GM12865 (cell line): ENCODE data around the gene KYAT1.

Source experiments
- DNase-seq: peaks from one replicate; pipeline ENCODE4 v3.0.0; 2010; ENCODE audit warnings: low read depth
- H3K4me3 ChIP-seq: 2 replicates; pipeline ENCODE4 v1.5.1; 2011; ENCODE audit warnings: mild to moderate bottlenecking, low read depth, low read length, control low read depth
- TF ChIP-seq, protein P1 (sequence below): IDR thresholded peaks from 2 replicates; pipeline ENCODE4 v1.5.1; 2011; ENCODE audit warnings: low read length, control low read depth, low read depth, inconsistent platforms; ENCODE audit not compliant: insufficient read depth; ENCODE audit errors: missing control alignments

KYAT1 gene

DNA sequence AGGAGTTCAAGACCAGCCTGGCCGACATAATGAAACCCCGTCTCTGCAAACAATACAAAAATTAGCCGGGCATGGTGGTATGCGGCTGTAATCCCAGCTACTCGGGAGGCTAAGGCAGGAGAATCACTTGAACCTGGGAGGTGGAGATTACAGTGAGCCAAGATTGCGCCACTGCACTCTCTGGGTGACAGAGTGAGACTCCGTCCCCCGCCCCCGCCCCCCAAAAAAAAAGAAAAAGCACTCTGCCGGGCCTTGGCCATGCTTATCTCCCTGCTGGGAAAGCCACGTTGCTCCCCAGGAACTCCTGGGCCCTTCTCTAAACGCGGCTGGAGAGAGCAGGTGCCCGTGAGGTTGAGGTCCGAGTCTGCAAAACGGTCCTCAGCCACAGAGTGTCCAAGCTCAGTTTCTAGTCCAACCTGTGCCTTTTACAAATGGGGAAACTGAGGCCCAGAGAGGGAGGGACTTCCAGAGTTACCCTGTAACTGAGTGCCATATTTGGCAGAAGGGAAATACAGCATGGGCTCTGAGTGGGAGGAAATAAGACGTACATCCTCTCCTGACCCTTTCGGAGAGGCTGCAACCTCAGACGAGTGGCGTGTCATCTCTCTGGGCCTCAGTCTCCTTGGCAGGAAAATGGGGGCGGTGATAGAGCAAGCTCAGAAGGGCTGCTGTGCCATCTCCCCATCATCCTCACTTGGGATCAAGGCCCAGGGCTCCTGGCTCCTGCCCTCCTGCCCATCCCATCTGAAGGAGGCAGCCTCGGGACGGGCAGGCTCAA lies 32.4 kb upstream of the KYAT1 start:
- no peak for DNase-seq
- no peak overlapping the region for H3K4me3 ChIP-seq
- TF ChIP-seq, protein P1, sequence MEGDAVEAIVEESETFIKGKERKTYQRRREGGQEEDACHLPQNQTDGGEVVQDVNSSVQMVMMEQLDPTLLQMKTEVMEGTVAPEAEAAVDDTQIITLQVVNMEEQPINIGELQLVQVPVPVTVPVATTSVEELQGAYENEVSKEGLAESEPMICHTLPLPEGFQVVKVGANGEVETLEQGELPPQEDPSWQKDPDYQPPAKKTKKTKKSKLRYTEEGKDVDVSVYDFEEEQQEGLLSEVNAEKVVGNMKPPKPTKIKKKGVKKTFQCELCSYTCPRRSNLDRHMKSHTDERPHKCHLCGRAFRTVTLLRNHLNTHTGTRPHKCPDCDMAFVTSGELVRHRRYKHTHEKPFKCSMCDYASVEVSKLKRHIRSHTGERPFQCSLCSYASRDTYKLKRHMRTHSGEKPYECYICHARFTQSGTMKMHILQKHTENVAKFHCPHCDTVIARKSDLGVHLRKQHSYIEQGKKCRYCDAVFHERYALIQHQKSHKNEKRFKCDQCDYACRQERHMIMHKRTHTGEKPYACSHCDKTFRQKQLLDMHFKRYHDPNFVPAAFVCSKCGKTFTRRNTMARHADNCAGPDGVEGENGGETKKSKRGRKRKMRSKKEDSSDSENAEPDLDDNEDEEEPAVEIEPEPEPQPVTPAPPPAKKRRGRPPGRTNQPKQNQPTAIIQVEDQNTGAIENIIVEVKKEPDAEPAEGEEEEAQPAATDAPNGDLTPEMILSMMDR: no peak

DNA sequence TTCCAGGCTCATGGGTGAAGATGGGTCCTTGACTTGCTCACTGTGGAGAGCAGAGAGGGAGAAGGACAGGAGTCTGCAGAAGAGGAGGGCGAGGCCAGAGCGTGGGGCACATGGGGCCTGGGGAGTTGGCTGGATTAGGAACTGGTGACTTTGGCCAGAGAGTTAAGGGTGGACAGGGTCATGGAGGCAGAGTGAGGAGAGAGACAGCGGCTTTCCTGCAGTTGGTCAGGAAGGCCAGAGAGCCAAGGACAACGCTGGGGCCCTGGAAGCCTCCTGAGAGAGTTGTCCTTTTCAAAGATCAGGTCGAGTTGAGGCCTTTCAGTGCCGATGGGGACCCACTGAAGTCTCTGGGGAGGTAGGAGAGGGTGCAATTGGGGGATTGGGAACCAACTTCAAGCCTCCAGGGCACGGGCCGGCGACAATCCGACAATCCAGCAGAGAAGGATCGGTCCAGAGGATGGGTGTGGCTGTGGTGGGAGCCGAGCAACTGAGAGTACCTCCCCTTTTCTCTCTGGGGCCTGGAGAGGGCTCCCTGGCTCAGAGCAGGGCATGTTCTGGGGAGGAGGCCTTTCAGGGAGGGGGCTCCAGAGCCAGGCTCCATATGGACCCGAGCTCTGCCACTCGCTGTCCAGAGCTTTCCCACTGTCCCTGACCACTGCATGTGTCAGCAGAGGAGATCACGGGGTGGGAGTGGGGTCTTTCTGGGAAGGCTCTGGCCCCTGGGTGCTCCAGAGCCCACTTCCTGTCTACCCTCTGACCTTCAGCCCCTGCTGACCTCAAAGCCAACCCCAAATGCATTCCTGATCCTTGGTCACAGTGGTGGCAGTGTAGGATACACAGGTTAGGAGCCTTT lies 31.5 kb upstream of the KYAT1 start:
- H3K4me3 ChIP-seq: no peak overlapping the region
- no peak for DNase-seq
- TF ChIP-seq, protein P1: no peak

DNA sequence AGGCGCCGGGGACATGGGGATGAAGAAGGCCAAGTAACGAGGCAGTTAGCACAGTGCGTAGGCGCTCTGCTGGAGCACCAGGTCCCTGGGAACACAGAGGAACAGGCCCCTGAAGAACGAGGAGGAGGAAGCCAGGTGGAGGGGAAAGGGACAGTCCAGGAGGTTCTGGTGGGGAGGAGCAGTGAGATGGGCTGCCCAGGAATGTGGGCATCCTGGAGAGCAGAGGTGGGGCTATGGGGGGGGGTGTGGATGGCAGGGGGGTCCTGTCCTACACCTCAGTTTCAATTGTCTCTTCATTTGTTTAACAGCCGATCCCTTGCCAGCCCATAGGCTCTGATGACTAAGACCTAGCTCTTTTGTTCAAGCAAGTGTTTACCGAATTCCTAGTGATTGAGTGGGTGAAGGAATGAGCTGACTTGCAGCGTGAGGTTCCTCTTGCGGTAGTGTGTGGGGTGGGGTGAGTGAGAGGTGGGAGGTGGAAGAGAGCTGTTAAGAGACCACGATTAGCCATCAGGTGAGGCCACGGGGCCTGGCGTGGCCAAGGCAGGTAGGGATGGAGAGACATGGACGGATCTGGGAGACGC lies 30.6 kb upstream of the KYAT1 start:
- H3K4me3 ChIP-seq: no peak overlapping the region
- DNase-seq: no peak
- TF ChIP-seq, protein P1: no peak

DNA sequence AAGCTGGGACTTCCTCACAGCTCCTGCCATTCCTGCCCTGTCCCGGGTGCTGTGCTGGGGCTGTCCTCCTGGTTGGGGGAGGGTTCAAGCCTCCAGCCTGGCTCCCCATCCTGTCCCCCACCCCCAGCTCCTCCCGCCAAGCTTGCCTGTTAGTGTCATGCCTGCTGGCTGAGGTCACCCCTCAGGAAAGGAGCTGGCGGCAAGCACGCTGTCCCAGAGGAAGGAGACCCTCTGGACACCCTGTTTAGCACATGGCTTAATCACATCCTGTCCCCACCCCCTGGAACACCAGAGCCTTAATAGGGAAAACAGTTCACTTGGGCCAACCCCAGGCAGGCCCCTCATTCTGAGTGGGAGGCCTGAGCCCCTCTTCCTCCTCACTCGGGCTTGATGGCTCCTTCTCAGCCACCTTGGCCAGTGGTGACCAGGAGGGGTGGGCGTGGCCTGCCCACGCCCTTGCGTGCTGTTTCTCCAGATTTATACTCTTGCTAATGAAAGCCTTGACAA lies 29.8 kb upstream of the KYAT1 start:
- TF ChIP-seq, protein P1: no peak
- H3K4me3 ChIP-seq: no peak overlapping the region
- no peak for DNase-seq

DNA sequence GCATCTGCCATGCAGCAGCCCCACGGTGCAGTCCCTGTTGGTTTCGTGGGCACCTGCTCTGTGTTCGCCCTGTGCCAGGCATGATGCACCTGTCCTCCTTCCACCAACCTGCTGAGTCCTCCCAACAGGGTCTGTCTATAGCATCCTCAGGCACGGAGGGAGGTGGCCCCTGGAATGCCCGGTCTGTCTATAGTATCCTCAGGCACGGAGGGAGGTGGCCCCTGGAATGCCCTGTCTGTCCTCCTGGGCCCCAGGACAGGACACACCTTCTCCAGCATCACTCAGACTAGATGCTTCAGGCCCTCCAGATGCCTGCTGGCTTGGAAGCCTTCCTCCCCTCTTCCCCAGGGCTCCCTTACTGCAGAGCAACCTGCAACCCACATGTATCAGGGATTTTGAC lies 29.2 kb upstream of the KYAT1 start:
- no peak overlapping the region for H3K4me3 ChIP-seq
- DNase-seq: no peak
- TF ChIP-seq, protein P1: no peak

DNA sequence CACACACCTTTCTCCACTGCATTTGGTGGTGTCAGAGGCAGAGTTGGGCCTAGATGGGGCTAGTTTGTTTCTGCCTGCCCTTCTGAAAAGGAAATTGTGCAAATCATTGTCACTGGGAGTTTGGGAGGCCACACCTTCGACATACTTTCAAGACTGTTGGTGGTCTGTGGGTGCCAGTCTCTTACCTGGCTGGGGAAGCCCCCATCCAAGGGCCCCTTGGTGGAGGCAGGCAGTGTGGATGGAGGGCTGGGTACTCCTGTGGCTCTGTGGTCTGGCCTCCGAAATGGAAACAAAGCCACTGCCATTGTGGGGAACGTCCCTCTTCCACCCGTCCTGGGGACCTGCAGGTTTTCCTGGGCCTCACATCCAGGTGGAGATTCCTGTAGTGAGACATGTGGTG lies 28.1 kb upstream of the KYAT1 start:
- TF ChIP-seq, protein P1: no peak
- H3K4me3 ChIP-seq: no peak overlapping the region
- no peak for DNase-seq
